ENCODE data around the gene TRIM14.
A peak's percentile ranks its signal among the peaks of the same experiment; 100 is the strongest.
"Not testable (repeated sequence)": the region's sequence is repeated elsewhere in the genome, so short reads cannot be mapped to it uniquely, and the experiment has no call there.

TRIM14 gene

DNA sequence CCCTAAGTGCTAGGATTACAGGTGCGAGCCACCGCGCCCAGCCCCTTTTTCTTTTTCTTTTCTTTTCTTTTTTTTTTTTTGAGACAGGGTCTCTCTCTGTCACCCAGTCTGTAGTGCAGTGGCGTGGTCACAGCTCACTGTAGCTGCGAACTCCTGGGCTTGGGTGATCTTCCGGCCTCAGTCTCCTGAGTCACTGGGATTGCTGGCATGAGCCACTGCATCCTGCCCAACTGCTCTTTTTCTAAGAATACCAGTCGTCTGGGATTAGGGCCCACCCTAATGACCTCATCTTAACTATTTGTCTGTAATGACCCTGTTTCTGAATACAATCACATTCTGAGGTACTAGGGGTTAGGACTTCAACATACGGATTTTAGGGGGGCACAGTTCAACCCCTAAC lies 96.6 kb downstream of the TRIM14 start:
- TF ChIP-seq, protein P1, sequence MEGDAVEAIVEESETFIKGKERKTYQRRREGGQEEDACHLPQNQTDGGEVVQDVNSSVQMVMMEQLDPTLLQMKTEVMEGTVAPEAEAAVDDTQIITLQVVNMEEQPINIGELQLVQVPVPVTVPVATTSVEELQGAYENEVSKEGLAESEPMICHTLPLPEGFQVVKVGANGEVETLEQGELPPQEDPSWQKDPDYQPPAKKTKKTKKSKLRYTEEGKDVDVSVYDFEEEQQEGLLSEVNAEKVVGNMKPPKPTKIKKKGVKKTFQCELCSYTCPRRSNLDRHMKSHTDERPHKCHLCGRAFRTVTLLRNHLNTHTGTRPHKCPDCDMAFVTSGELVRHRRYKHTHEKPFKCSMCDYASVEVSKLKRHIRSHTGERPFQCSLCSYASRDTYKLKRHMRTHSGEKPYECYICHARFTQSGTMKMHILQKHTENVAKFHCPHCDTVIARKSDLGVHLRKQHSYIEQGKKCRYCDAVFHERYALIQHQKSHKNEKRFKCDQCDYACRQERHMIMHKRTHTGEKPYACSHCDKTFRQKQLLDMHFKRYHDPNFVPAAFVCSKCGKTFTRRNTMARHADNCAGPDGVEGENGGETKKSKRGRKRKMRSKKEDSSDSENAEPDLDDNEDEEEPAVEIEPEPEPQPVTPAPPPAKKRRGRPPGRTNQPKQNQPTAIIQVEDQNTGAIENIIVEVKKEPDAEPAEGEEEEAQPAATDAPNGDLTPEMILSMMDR (IDR thresholded peaks at IDR 0.05; ENCODE audit: low read depth, low read length), result no peak
- in situ Hi-C loops (cut with HindIII; ENCODE audit: low sequenced_read_pairs), result no loop called here
- no peak overlapping the region for H3K4me3 ChIP-seq (ENCODE audit: low read depth, low read length)
- DNase-seq (ENCODE audit: low read depth, low spot score), result peak; percentile 46

GRCh38 chr9:98021306-98022040 lies 97.5 kb downstream of the TRIM14 start:
- H3K4me3 ChIP-seq (ENCODE audit: low read depth, low read length), result no peak overlapping the region
- DNase-seq (ENCODE audit: low read depth, low spot score), result no peak
- TF ChIP-seq, protein P1 (IDR thresholded peaks at IDR 0.05; ENCODE audit: low read depth, low read length), result no peak
- in situ Hi-C loops (cut with HindIII; ENCODE audit: low sequenced_read_pairs), result no loop called here

GRCh38 chr9:98020476-98021145 lies 98.4 kb downstream of the TRIM14 start:
- no peak overlapping the region for H3K4me3 ChIP-seq (ENCODE audit: low read depth, low read length)
- in situ Hi-C loops (cut with HindIII; ENCODE audit: low sequenced_read_pairs), result no loop called here
- DNase-seq (ENCODE audit: low read depth, low spot score), result no peak
- TF ChIP-seq, protein P1 (IDR thresholded peaks at IDR 0.05; ENCODE audit: low read depth, low read length), result no peak

- DNase-seq (ENCODE audit: low read depth, low spot score); in situ Hi-C loops (cut with HindIII; ENCODE audit: low sequenced_read_pairs); H3K4me3 ChIP-seq (ENCODE audit: low read depth, low read length): not testable (repeated sequence)
Measured at GRCh38 chr9:98019869-98020268, 99.2 kb downstream of the TRIM14 start.

Measured in astrocyte of the spinal cord (primary cell).